Gastrocnemius medialis (tissue), 4 donors: Measurements from ENCODE around the gene SSR1.

Experiments
- CTCF ChIP-seq, 5 experiments: fragments of 450-650 bp in 3 of 5; fragments of 200-600 bp in 2 of 5; sonication (generic) in 2 of 5; IDR thresholded peaks in 4 of 5; conservative IDR thresholded peaks in 1 of 5; 1 replicate in 4 of 5; 2 replicates in 1 of 5; pipeline ENCODE4 v1.5.1; 2016 to 2019; ENCODE audit warnings: antibody characterized with exemption in 5 of 5, mild to moderate bottlenecking in 3 of 5, moderate library complexity in 3 of 5
- POLR2A ChIP-seq, 2 donors: fragments of 450-650 bp; IDR thresholded peaks; one replicate each; pipeline ENCODE4 v1.6.1; 2017; ENCODE audit warnings: antibody characterized with exemption in 2 of 2, mild to moderate bottlenecking in 2 of 2, moderate library complexity in 2 of 2

GRCh38 chr6:7251646-7252260, 61.2 kb downstream of the SSR1 start:
- TF ChIP-seq CTCF (IDR thresholded peaks at IDR 0.05 in 4 of 5, conservative IDR thresholded peaks at IDR 0.05 in 1 of 5): no peak
- no peak for TF ChIP-seq POLR2A (IDR thresholded peaks at IDR 0.05)
